Measurements from ENCODE around the gene CD2.

DNA sequence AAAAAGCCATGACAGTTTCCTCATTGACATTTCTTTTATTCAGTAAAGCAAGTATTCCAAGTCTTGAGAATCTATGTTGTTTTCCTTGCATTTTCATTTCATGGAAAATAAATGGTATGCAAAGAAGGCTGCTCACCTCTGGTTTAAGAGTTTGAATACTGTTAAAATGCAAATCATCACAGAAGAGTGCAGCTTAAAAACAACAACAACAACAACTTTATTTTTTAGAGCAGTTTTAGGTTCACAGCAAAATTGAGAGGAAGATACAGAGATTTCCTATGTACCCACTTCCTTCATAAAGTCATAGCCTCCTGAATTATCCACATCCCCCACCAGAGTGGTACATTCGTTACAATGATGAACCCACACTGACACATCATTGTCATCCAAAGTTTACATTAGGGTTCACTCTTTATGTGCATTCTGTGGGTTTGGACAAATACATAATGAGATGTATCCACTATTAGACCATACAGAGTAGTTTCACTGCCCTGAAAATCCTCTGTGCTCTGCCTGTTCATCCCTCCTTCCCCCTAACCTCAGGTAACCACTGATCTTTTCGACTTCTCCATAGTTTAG, 39.2 kb downstream of the CD2 start:
- TF ChIP-seq, protein P1, sequence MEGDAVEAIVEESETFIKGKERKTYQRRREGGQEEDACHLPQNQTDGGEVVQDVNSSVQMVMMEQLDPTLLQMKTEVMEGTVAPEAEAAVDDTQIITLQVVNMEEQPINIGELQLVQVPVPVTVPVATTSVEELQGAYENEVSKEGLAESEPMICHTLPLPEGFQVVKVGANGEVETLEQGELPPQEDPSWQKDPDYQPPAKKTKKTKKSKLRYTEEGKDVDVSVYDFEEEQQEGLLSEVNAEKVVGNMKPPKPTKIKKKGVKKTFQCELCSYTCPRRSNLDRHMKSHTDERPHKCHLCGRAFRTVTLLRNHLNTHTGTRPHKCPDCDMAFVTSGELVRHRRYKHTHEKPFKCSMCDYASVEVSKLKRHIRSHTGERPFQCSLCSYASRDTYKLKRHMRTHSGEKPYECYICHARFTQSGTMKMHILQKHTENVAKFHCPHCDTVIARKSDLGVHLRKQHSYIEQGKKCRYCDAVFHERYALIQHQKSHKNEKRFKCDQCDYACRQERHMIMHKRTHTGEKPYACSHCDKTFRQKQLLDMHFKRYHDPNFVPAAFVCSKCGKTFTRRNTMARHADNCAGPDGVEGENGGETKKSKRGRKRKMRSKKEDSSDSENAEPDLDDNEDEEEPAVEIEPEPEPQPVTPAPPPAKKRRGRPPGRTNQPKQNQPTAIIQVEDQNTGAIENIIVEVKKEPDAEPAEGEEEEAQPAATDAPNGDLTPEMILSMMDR (conservative IDR thresholded peaks at IDR 0.05 in 1 of 2, IDR thresholded peaks at IDR 0.05 in 1 of 2; ENCODE audit: extremely low read depth in 1 of 2, insufficient read depth in 1 of 2, low read depth in 1 of 2, low read length in 2 of 2), result no peak
- no peak for TF ChIP-seq EZH2 (IDR thresholded peaks at IDR 0.05; ENCODE audit: borderline replicate concordance, low read length)

All from mammary epithelial cell (primary cell).